Measurements from ENCODE around the gene PLXDC2. TPM values are rescaled to one million over a fixed set of nuclear protein-coding genes. Genes with fewer than 3 reads are reported as not detected.
A peak's percentile ranks its signal among the peaks of the same experiment; 100 is the strongest.

PLXDC2 gene
- total and polyA plus RNA-seq, 10 donors, result 1.8 to 50.4 (median 29.7) TPM

- no peak for DNase-seq
- H3K4me1 ChIP-seq, result peaks cover 0 to 35% (median 13%) of the 10 kb centered on the region in 6 donors
- H3K27ac ChIP-seq, result peak overlapping the region in 1 of 8 donors; percentile 21
- H3K4me3 ChIP-seq, result no peak overlapping the region
- TF ChIP-seq CTCF (IDR thresholded peaks at IDR 0.05 in 8 of 11, conservative IDR thresholded peaks at IDR 0.05 in 3 of 11) (no peak), POLR2A (IDR thresholded peaks at IDR 0.05) (no peak), POLR2AphosphoS5 (IDR thresholded peaks at IDR 0.05) (no peak)
- no peaks in the 10 kb centered on the region for H3K36me3 ChIP-seq
- no peaks in the 10 kb centered on the region for H3K27me3 ChIP-seq (replicated peaks in 1 of 7)
- intact Hi-C loops (cut with DNase I; ENCODE audit: low total_unique reads), result no loop called here
- peaks cover 0 to 11% (median 0%) of the 10 kb centered on the region in 8 donors for H3K9me3 ChIP-seq
- 41 to 68% (median 46%) methylated on average over 9 of the region's 9 CpGs for WGBS, 5 donors
These were observed 16.5 kb downstream of the PLXDC2 start for GRCh38 chr10:19832699-19833098.

GRCh38 chr10:19833170-19833824, 17.1 kb downstream of the PLXDC2 start:
- Histone ChIP-seq H3K27ac (peak overlapping the region in 1 of 8 donors; percentile 21), H3K9me3 (peaks cover 0 to 11% (median 0%) of the 10 kb centered on the region in 8 donors), H3K4me3 (no peak overlapping the region), H3K27me3 (replicated peaks in 1 of 7) (no peaks in the 10 kb centered on the region), H3K36me3 (no peaks in the 10 kb centered on the region), H3K4me1 (peaks cover 0 to 29% (median 10%) of the 10 kb centered on the region in 6 donors)
- TF ChIP-seq CTCF (IDR thresholded peaks at IDR 0.05 in 8 of 11, conservative IDR thresholded peaks at IDR 0.05 in 3 of 11), result no peak
- TF ChIP-seq POLR2A (IDR thresholded peaks at IDR 0.05), result no peak
- no peak for TF ChIP-seq POLR2AphosphoS5 (IDR thresholded peaks at IDR 0.05)
- intact Hi-C loops (cut with DNase I; ENCODE audit: low total_unique reads), result no loop called here
- WGBS, 5 donors, result 74 to 93% (median 85%) methylated on average over 8 of the region's 8 CpGs
- DNase-seq, result no peak

GRCh38 chr10:19835952-19836351, 19.7 kb downstream of the PLXDC2 start:
- DNase-seq, result no peak
- TF ChIP-seq CTCF (IDR thresholded peaks at IDR 0.05 in 8 of 11, conservative IDR thresholded peaks at IDR 0.05 in 3 of 11), result no peak
- Histone ChIP-seq H3K27me3 (replicated peaks in 1 of 7) (no peaks in the 10 kb centered on the region), H3K9me3 (peaks cover 0 to 9% (median 0%) of the 10 kb centered on the region in 8 donors), H3K27ac (no peak overlapping the region), H3K4me3 (no peak overlapping the region), H3K36me3 (no peaks in the 10 kb centered on the region), H3K4me1 (peaks cover 0 to 16% (median 6%) of the 10 kb centered on the region in 6 donors)
- intact Hi-C loops (cut with DNase I; ENCODE audit: low total_unique reads), result no loop called here
- WGBS, 5 donors, result 87 to 98% (median 93%) methylated on average over 2 of the region's 2 CpGs

GRCh38 chr10:19839090-19839489, 22.9 kb downstream of the PLXDC2 start:
- Histone ChIP-seq H3K36me3 (no peaks in the 10 kb centered on the region), H3K4me1 (peaks cover 0 to 5% (median 0%) of the 10 kb centered on the region in 6 donors), H3K9me3 (no peaks in the 10 kb centered on the region), H3K27ac (no peak overlapping the region), H3K4me3 (no peak overlapping the region), H3K27me3 (replicated peaks in 1 of 7) (no peaks in the 10 kb centered on the region)
- WGBS, 5 donors, result 75 to 93% (median 86%) methylated on average over 3 of the region's 3 CpGs
- intact Hi-C loops (cut with DNase I; ENCODE audit: low total_unique reads), result no loop called here
- TF ChIP-seq CTCF (IDR thresholded peaks at IDR 0.05 in 8 of 11, conservative IDR thresholded peaks at IDR 0.05 in 3 of 11) (no peak), POLR2A (IDR thresholded peaks at IDR 0.05) (no peak), POLR2AphosphoS5 (IDR thresholded peaks at IDR 0.05) (no peak)
- no peak for DNase-seq
